H1 (cell line): Measurements from ENCODE around the gene E2F2. TPM values are rescaled to one million over a fixed set of nuclear protein-coding genes. Genes with fewer than 3 reads are reported as not detected.
A peak's percentile ranks its signal among the peaks of the same experiment; 100 is the strongest.

Experiments used
- CBX5 ChIP-seq: fragments of 300-800, 300-1000 bp; sonication (generic); IDR thresholded peaks from 2 replicates; pipeline ENCODE4 v1.7.1; 2016; ENCODE audit warnings: antibody characterized with exemption, low read length, low read depth
- CHD2 ChIP-seq: IDR thresholded peaks from 2 replicates; pipeline ENCODE4 v1.6.1; 2012; ENCODE audit warnings: low read length, improper control_type of control experiment
- CHD7 ChIP-seq: fragments of 300-600 bp; sonication (generic); IDR thresholded peaks from 2 replicates; pipeline ENCODE4 v1.7.1; 2012; ENCODE audit warnings: low read length, moderate library complexity, mild to moderate bottlenecking, inconsistent platforms; ENCODE audit not compliant: insufficient replicate concordance
- EP300 ChIP-seq, 2 experiments: IDR thresholded peaks; 1 replicate in 1 of 2; 2 replicates in 1 of 2; pipeline ENCODE4 v1.6.1; 2011 to 2012; ENCODE audit warnings: low read depth in 2 of 2, low read length in 2 of 2, mild to moderate bottlenecking in 2 of 2, borderline replicate concordance in 1 of 2, inconsistent platforms in 1 of 2, moderate library complexity in 1 of 2
- EZH2 ChIP-seq: fragments of 200-600 bp; sonication (generic); IDR thresholded peaks from 2 replicates; pipeline ENCODE4 v1.7.1; 2012; ENCODE audit warnings: low read depth, mild to moderate bottlenecking, moderate library complexity, low read length, inconsistent platforms; ENCODE audit not compliant: severe bottlenecking
- GABPA ChIP-seq: IDR thresholded peaks from 2 replicates; pipeline ENCODE4 v1.6.1; 2011; ENCODE audit warnings: mild to moderate bottlenecking, low read length, moderate library complexity, borderline replicate concordance; ENCODE audit not compliant: insufficient read depth
- KDM4A ChIP-seq: IDR thresholded peaks from one replicate; pipeline ENCODE4 v1.7.1; 2012; ENCODE audit warnings: low read depth, mild to moderate bottlenecking, moderate library complexity, low read length, inconsistent platforms; ENCODE audit not compliant: severe bottlenecking
- POLR2A ChIP-seq, 2 experiments: IDR thresholded peaks; 1 replicate in 1 of 2; 2 replicates in 1 of 2; pipeline ENCODE4 v1.6.1; 2011; ENCODE audit warnings: low read depth in 2 of 2, low read length in 2 of 2, mild to moderate bottlenecking in 2 of 2; ENCODE audit errors: control extremely low read depth in 1 of 2
- SIRT6 ChIP-seq: IDR thresholded peaks from one replicate; pipeline ENCODE4 v1.7.1; 2012; ENCODE audit warnings: low read length, inconsistent platforms
- SUZ12 ChIP-seq: fragments of 200-600 bp; sonication (generic); IDR thresholded peaks from 2 replicates; pipeline ENCODE4 v1.6.1; 2012; ENCODE audit warnings: mild to moderate bottlenecking, inconsistent platforms, low read length, moderate library complexity, mixed read lengths
- TEAD4 ChIP-seq: IDR thresholded peaks from 2 replicates; pipeline ENCODE4 v1.6.1; 2012; ENCODE audit warnings: low read depth, low read length, inconsistent platforms, mixed read lengths
- polyA plus RNA-seq, 7 experiments: library from polyadenylated mRNA; depleted of rRNA in 3 of 7; stranded (reverse) in 5 of 7; unstranded in 2 of 7; fragments of >200 nt in 5 of 7; fragments of 200-250 nt in 2 of 7; gene quantifications; 1 replicate in 5 of 7; 2 replicates in 1 of 7; 4 replicates in 1 of 7; pipeline versions ENCODE4 v1.2.1 to v1.2.3, GENCODE V29; 2011 to 2013; ENCODE audit warnings: missing spikeins in 2 of 7, mixed read lengths in 2 of 7
- total RNA-seq: library from RNA; stranded (reverse); fragmentation: NEBNext Ultra II Directional; extraction: Animal tissue kit (Norgen Biotek cat#: 25700); gene quantifications from 2 replicates; pipeline ENCODE4 v1.2.1, GENCODE V29; 2021

E2F2 gene
- total and polyA plus RNA-seq, 2 of the 8 experiments (the other 6 are each of a cell fraction or from before 2014, with no cell fraction given): 1.8 to 7.0 TPM

- TF ChIP-seq EZH2 (no peak), SIRT6 (no peak), GABPA (peak; percentile 11; the same call in 1 of the 2 replicates), CHD7 (no peak), EP300 (IDR thresholded peaks at IDR 0.05; ENCODE audit: borderline replicate concordance in 1 of 2, low read depth in 2 of 2, low read length in 2 of 2) (peak in 1 of 2 experiments; percentile 86; a peak in 2 of 3 replicates), POLR2A (IDR thresholded peaks at IDR 0.05; ENCODE audit: control extremely low read depth in 1 of 2, low read depth in 2 of 2, low read length in 2 of 2) (peak in 1 of 2 experiments; percentile 81; a peak in 2 of 3 replicates), CBX5 (no peak), SUZ12 (no peak), CHD2 (0 out of 2 replicates have a peak, but pooled peaks have one; percentile 46), TEAD4 (peak; percentile 88), KDM4A (no peak)
Observed at GRCh38 chr1:23555986-23556634, 25.1 kb upstream of the E2F2 start (continued).
